Regular cardiac myocyte (primary cell): Measurements from ENCODE around the gene GRM4. TPM values are rescaled to one million over a fixed set of nuclear protein-coding genes. Genes with fewer than 3 reads are reported as not detected.

Source experiments
- total RNA-seq: library from RNA; depleted of rRNA; stranded (reverse); fragments of >200 nt; gene quantifications from 2 replicates; pipeline ENCODE4 v1.2.3, GENCODE V29; 2014

The GRM4 gene
- under 0.01 TPM in 1 of 2 replicates, not detected in the other for total RNA-seq

GRCh38 chr6:34146021-34146782 is at the start of gene GRM4:
Gene GRM4, minus strand, starts transcription at chr6:34146087. Its CDS starts 12,591 bp downstream, at chr6:34133496.

Other genes with a start within 250 kb of the GRM4 start
- 40.9 and 139 TPM in 2 replicates for gene HMGA1, start 90.8 kb upstream of the GRM4 start, total RNA-seq
- gene SMIM29, start 102.9 kb upstream of the GRM4 start, total RNA-seq: 32.1 and 35.1 TPM in 2 replicates
- gene NUDT3, start 246.6 kb upstream of the GRM4 start, total RNA-seq: 11.7 and 12.7 TPM in 2 replicates